Hypothalamus (tissue), 51 donors: ENCODE results near the gene WFS1.

ENCODE experiments used
- DNase-seq, 51 donors: peaks; one replicate each; lab custom pipeline; 2025; lab: John Stamatoyannopoulos, UW

WFS1 gene

GRCh38 chr4:6275898-6276806 lies 6.5 kb downstream of the WFS1 start:
- peak in 19 of 51 donors; percentile 18 to 64 (median 42) for DNase-seq

- no peak for DNase-seq
Observed at GRCh38 chr4:6277139-6277802, 7.6 kb downstream of the WFS1 start.

GRCh38 chr4:6277935-6278800 lies 8.5 kb downstream of the WFS1 start:
- no peak for DNase-seq

DNA sequence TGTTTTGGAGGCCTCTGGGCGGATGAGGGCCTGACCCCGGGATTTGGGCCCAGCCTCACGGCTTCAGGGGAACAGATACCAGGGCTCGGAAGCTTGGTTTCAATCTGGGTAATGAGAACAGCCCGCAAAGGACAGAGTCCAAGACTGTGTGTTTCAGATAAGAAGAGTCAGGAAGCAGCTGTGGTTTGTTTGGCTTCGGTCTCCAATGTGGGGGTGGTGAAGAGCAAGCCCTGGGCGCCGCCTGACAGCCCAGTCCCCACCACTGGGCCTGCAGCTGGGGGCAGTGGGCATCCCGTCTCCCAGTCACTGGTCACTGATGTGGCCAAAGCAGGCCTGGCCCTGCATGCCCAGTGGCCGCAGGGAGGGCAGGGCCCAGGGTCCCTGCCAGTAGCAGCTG lies 9.1 kb downstream of the WFS1 start:
- no peak for DNase-seq

GRCh38 chr4:6279582-6280289 lies 10.1 kb downstream of the WFS1 start:
- DNase-seq: no peak

GRCh38 chr4:6280365-6280996 lies 10.8 kb downstream of the WFS1 start:
- no peak for DNase-seq

DNA sequence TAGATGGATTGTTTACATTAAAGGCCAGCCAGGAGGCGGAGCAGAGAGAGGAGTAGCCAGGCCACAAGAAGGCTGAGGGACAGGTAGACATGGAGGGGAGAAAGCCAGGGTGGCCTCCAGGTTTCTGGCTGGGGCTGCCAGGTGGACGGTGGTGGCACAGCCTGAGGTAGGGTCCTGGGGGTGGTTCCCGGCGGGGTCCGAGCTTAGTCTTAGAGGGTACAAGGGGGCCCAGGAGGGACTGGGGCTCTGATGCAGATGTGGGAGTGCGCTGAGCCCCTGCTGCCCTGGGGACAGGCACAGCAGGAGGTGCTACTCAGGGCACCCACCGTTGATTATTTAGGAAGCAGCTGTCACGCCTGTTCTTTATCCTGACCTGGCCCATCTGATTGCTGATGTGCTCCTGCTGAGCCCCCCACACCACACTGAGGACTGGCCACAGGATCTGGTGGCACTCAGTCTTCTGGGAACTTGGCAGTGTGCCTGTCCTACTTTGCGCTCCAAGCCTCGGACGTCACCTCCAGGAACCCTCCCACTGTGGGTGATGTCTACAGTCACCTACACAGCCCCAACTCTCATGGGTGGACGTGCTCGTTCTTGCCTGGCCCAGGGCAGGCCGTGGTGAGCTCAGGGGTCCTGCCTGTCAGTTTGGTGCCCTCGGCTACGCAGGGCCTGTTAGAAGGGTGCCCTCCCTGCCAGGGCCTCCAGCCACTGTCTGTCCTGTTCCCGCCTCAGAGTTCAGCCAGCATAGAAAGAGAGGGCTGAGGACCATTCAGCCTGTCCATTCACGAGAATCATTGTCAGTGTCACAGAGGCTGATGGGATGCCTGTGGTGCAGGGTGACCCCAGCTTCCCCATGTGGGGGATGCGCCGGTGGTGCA lies 12.0 kb downstream of the WFS1 start:
- DNase-seq: peak in 29 of 51 donors; percentile 12 to 84 (median 52)

GRCh38 chr4:6282314-6282771 lies 12.7 kb downstream of the WFS1 start:
- no peak for DNase-seq

DNA sequence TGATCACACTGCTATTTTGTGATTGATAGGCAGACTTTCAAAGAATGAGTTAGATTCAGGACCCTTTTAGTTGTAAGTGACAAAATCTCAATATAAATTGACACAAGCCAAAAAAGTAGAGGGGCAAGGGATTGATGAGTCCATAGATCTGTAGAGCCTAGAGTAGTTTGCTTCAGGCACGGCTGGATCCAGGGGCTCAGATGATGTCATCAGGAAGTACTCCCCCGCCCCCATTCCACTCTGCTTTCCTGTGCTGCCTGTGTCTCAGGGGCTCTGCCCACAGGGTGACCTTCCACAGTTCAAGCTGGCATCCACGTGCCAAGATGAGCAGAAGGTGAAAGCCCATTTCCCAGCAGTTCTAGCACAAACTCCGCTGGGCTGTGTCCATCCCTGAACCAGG lies 13.6 kb downstream of the WFS1 start:
- DNase-seq: no peak

GRCh38 chr4:6287017-6287788 lies 17.6 kb downstream of the WFS1 start:
- no peak for DNase-seq

GRCh38 chr4:6288342-6288741 lies 18.7 kb downstream of the WFS1 start:
- no peak for DNase-seq

- DNase-seq: no peak
Observed at GRCh38 chr4:6288871-6289270, 19.2 kb downstream of the WFS1 start.

DNA sequence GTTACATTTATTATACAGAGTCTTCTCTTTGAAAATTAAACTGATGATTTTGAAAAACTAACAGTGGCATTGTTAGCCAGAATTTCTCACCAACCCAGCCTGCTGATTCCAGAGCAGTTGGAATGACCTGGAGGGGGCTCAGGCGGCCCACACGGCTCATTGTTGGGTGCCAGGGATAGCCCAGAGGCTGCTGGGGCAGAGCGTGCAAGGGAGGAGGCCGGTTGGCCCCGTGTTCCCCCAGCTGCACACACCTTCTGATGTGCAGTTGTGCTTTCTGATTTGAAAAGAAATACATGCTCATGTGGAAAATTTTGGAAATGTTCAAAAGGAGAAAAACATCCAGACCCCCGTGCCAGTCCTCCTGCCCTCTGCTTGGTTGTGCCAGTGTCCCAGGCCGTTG lies 20.6 kb downstream of the WFS1 start:
- DNase-seq: no peak

DNA sequence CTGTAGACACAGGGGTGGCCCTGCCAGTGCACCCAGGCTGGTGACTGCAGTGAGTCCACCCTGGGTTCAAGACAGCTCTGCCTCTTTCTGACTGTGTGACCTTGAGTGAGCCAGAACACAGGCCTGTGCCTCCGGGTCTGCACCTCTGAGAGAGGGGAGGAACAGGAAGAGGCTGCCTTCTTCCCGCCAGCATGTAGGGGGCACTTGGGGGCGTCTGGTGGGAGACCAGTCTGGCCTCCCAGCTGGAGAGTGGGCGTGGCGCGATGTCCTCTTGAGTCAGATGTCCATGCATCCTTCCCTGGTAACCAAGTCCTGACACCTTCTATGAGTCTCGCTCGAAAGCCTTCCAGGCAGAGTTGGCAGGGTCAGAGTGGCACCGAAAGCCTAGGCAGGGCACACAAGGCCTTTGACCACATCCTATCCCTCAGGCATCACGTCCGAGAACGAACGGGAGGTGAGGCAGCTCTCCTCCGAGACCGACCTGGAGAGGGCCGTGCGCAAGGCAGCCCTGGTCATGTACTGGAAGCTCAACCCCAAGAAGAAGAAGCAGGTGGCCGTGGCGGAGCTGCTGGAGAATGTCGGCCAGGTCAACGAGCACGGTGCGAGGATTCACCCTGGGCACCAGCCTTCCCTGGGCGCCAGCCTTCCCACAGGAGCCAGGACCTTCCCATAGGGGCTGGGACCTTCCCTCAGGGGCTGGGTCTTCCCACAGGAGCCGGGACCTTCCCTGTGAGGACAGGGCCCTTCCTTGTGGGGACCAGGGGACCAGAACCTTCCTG lies 21.3 kb downstream of the WFS1 start:
- no peak for DNase-seq

DNA sequence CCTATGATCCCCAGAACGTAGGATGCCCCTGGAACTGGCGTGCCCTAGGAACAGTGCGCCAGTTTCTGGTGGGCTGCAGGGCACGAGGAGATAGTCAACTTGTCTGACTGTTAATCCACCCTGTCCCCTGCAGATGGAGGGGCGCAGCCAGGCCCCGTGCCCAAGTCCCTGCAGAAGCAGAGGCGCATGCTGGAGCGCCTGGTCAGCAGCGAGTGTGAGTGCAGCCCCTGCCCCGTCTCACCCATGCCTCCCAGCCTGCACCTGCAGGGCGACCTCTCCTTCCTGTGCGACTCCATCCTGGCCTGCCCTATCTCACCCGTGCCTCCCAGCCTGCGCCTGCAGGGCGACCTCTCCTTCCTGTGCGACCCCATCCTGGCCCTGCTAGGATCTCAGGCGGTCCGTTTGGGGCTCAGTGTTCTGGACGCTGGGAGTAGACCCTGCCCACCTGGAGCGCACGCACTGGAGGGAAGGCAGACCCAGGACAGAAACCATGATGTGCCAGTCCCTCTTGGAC lies 22.2 kb downstream of the WFS1 start:
- DNase-seq: no peak

- no peak for DNase-seq
Observed at GRCh38 chr4:6292376-6293096, 22.9 kb downstream of the WFS1 start.
